A549 (cell line): ENCODE measurements around the gene STXBP4.

Experiments used
- CEBPB ChIP-seq, 2 experiments: fragments of >200 bp in 1 of 2; sonication (Bioruptor Twin) in 1 of 2; formaldehyde crosslinking in 1 of 2; IDR thresholded peaks; 2 replicates each; pipeline ENCODE4 v1.6.1; 2012 to 2016
- EP300 ChIP-seq, 2 experiments: fragments of >200 bp; sonication (Bioruptor Twin); formaldehyde crosslinking; IDR thresholded peaks; 2 replicates in 1 of 2; 3 replicates in 1 of 2; pipeline ENCODE4 v1.6.1; 2016 to 2017
- HDAC2 ChIP-seq: fragments of 200-600 bp; sonication (generic); IDR thresholded peaks from 2 replicates; pipeline ENCODE4 v1.6.1; 2016
- KDM1A ChIP-seq: fragments of 200-600 bp; sonication (generic); IDR thresholded peaks from 2 replicates; pipeline ENCODE4 v1.6.1; 2016; ENCODE audit warnings: low read depth, mild to moderate bottlenecking
- MAZ ChIP-seq: fragments of 150-350 bp; IDR thresholded peaks from 2 replicates; pipeline ENCODE4 v1.6.1; 2014; ENCODE audit warnings: antibody characterized with exemption, low read depth, low read length, borderline replicate concordance
- RFX5 ChIP-seq: fragments of 450-650 bp; IDR thresholded peaks from 2 replicates; pipeline ENCODE4 v1.7.1; 2014; ENCODE audit warnings: antibody characterized with exemption, mild to moderate bottlenecking, moderate library complexity
- RNF2 ChIP-seq: fragments of 200-600 bp; sonication (generic); IDR thresholded peaks from 2 replicates; pipeline ENCODE4 v1.6.1; 2016; ENCODE audit warnings: low read depth, mild to moderate bottlenecking, antibody characterized with exemption, moderate library complexity, borderline replicate concordance
- ZSCAN20 ChIP-seq: fragments of 250-450 bp; sonication (Bioruptor Pico); IDR thresholded peaks from 2 replicates; pipeline ENCODE4 v1.8.0; 2022; ENCODE audit warnings: mild to moderate bottlenecking, moderate library complexity
- TF ChIP-seq, protein P1 (sequence below): fragments of >200 bp; sonication (Bioruptor Twin); formaldehyde crosslinking; IDR thresholded peaks from 3 replicates; pipeline ENCODE4 v1.5.1; 2016
- TF ChIP-seq, protein P2 (sequence below): IDR thresholded peaks from 2 replicates; pipeline ENCODE4 v1.6.1; 2012
- TF ChIP-seq, protein P3 (sequence below): fragments of 450-650 bp; IDR thresholded peaks from 2 replicates; pipeline ENCODE4 v1.6.1; 2014; ENCODE audit warnings: antibody characterized with exemption

DNA sequence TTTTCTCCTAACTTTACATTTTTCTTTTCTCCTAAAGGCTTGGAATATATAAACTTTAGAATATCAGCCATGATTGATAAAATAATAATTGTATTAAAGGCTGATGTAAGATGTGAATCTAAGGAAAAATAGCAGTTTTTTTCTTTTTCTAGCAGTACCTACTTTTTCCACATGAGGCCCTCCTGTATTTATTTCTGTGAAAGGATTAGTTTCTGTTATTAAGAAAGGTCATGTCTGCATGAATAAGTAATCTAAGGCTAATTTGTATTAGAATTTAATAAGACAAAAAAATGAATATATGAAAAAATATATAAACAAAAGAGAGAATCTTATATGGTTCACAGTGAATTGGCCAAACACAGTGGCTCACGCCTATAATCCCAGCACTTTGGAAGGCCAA lies 85.3 kb downstream of the STXBP4 start:
- TF ChIP-seq, protein P1, sequence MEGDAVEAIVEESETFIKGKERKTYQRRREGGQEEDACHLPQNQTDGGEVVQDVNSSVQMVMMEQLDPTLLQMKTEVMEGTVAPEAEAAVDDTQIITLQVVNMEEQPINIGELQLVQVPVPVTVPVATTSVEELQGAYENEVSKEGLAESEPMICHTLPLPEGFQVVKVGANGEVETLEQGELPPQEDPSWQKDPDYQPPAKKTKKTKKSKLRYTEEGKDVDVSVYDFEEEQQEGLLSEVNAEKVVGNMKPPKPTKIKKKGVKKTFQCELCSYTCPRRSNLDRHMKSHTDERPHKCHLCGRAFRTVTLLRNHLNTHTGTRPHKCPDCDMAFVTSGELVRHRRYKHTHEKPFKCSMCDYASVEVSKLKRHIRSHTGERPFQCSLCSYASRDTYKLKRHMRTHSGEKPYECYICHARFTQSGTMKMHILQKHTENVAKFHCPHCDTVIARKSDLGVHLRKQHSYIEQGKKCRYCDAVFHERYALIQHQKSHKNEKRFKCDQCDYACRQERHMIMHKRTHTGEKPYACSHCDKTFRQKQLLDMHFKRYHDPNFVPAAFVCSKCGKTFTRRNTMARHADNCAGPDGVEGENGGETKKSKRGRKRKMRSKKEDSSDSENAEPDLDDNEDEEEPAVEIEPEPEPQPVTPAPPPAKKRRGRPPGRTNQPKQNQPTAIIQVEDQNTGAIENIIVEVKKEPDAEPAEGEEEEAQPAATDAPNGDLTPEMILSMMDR, result peak; percentile 50
- TF ChIP-seq, protein P2, sequence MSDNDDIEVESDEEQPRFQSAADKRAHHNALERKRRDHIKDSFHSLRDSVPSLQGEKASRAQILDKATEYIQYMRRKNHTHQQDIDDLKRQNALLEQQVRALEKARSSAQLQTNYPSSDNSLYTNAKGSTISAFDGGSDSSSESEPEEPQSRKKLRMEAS, result no peak
- no peak for TF ChIP-seq RNF2
- TF ChIP-seq ZSCAN20, result no peak
- TF ChIP-seq EP300 (IDR thresholded peaks at IDR 0.05), result no peak
- TF ChIP-seq CEBPB (IDR thresholded peaks at IDR 0.05), result no peak
- no peak for TF ChIP-seq MAZ
- no peak for TF ChIP-seq RFX5
- TF ChIP-seq HDAC2, result no peak
- no peak for TF ChIP-seq KDM1A
- TF ChIP-seq, protein P3, sequence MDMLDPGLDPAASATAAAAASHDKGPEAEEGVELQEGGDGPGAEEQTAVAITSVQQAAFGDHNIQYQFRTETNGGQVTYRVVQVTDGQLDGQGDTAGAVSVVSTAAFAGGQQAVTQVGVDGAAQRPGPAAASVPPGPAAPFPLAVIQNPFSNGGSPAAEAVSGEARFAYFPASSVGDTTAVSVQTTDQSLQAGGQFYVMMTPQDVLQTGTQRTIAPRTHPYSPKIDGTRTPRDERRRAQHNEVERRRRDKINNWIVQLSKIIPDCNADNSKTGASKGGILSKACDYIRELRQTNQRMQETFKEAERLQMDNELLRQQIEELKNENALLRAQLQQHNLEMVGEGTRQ, result no peak
